Measurements from ENCODE around the gene DDR2.
A peak's percentile ranks its signal among the peaks of the same experiment; 100 is the strongest.

DNA sequence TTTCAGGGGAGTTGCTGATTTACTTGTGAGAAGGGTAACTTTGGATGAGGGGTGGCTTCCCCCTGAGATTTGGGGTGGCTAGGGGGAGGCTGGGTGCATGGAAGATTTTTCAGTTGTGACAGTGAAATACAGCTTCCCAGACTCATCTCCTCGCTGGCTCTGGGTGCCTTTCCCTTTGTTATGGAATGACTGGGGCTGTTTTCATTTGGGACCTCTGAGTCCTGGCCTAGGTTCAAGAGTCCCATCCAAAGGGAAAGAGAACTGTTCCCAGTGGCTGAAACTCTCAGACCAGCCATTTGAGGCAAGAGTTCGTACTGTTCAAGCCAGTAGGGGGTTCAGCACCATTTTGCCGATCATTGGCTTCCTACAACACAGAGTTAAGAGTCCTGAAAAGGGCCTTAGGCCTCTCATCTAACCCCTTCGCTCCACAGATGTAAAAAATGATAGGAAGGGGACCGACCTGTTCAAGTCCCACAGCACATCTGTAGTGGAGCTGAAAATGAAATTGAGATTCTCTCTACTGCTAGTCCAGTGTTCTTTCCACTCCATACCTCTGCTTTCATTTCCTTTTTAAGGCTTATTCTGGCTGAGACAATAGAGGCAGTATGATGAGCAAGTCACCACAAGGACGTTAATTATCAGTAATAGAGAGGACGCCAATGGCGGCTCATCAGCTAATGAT is 958 bp downstream of the DDR2 start:
- TF ChIP-seq MXI1 (IDR thresholded peaks at IDR 0.05; ENCODE audit: low read depth, low read length) = no peak
- peak; percentile 31; the same call in 1 of the 2 replicates for TF ChIP-seq RAD21 (IDR thresholded peaks at IDR 0.05; ENCODE audit: low read length)
- TF ChIP-seq CHD2 (IDR thresholded peaks at IDR 0.05; ENCODE audit: low read length, partially characterized antibody) = no peak
- TF ChIP-seq, protein P1, sequence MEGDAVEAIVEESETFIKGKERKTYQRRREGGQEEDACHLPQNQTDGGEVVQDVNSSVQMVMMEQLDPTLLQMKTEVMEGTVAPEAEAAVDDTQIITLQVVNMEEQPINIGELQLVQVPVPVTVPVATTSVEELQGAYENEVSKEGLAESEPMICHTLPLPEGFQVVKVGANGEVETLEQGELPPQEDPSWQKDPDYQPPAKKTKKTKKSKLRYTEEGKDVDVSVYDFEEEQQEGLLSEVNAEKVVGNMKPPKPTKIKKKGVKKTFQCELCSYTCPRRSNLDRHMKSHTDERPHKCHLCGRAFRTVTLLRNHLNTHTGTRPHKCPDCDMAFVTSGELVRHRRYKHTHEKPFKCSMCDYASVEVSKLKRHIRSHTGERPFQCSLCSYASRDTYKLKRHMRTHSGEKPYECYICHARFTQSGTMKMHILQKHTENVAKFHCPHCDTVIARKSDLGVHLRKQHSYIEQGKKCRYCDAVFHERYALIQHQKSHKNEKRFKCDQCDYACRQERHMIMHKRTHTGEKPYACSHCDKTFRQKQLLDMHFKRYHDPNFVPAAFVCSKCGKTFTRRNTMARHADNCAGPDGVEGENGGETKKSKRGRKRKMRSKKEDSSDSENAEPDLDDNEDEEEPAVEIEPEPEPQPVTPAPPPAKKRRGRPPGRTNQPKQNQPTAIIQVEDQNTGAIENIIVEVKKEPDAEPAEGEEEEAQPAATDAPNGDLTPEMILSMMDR (IDR thresholded peaks at IDR 0.05) = peak; percentile 46
- no peak for TF ChIP-seq FOXM1 (IDR thresholded peaks at IDR 0.05; ENCODE audit: low read depth)
- TF ChIP-seq YY1 (IDR thresholded peaks at IDR 0.05; ENCODE audit: low read depth) = peak; percentile 65; the same call in 1 of the 2 replicates
